ENCODE data around the gene ANP32B. TPM values are rescaled to one million over a fixed set of nuclear protein-coding genes. Genes with fewer than 3 reads are reported as not detected.

ANP32B gene
- total RNA-seq, 2 experiments from 2014 or later: 32.1 to 389 TPM

DNA sequence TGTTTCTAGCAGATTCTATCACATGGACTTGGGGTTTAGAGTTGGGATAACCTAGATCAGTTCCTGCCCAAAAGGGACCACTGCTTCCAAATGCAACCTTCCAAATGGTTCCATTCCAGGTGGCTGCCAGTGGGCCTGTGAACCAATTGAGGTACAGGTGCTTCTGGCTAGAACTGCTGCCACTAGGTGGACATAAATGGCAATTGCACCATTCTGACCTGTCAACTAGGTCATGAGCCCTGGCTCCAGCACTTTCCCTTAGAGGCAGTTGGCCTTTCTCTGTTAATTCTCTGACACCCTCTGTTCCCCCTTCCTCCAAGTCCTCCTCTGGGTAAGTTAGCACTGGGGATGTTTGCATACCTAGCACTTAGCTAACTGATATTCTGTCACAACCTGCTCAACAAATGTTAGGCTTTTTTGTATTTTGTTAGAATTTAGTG is 28.6 kb upstream of the ANP32B start:
- H3K9me2 ChIP-seq (ENCODE audit: insufficient read depth, low read length): no peaks in the 10 kb centered on the region
- DNase-seq (ENCODE audit: low spot score): peak; percentile 90

DNA sequence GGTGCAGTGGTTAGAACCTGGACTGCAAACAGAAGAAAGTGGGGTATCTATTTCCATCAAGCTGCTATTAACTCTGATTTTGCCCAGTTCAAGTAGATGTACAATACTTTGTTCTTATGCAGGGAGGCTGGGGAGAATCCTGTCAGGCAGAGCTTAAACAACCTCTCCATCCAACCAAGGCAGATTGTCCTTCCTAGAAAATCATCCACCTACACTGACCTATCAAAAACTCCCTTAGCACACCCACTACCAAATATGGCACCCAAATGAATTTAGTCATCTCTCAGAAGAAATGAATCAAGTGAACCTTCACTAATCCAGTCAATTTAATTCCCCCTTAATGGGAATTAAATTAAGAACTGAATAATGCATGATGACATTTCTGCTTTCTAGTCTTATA is 26.8 kb upstream of the ANP32B start:
- Histone ChIP-seq H3K4me1 (ENCODE audit: insufficient read depth, low read length, poor library complexity, severe bottlenecking) (peaks cover 16% of the 10 kb centered on the region), H3K9me2 (ENCODE audit: insufficient read depth, low read length) (no peaks in the 10 kb centered on the region), H4K20me1 (ENCODE audit: insufficient read depth, low read length) (no peaks in the 10 kb centered on the region), H3K4me2 (ENCODE audit: low read length) (no peak overlapping the region), H2AFZ (ENCODE audit: low read length) (no peak overlapping the region), H3K79me2 (ENCODE audit: insufficient read depth, low read depth, low read length) (no peaks in the 10 kb centered on the region), H3K4me3 (ENCODE audit: low read depth, low read length, poor library complexity, severe bottlenecking) (no peak overlapping the region), H3K36me3 (ENCODE audit: insufficient read depth, low read length) (no peaks in the 10 kb centered on the region; the same call in 1 of the 2 replicates), H3K27ac (ENCODE audit: low read depth, low read length, poor library complexity, severe bottlenecking) (no peak overlapping the region), H3K9me3 (ENCODE audit: low read length) (peaks cover 5% of the 10 kb centered on the region; the same call in 1 of the 2 replicates)
- BruUV-seq (replicated peaks): no TSS peak
- ChIA-PET CTCF (ENCODE audit: unreplicated experiment) (interaction anchor here (0.7 to 0.8 kb wide), 2 partner anchors 32 to 79 kb away, joined by 3 to 4 read pairs; no protein-coding TSS in a partner anchor), POLR2A (interaction anchor here (0.5 to 1.3 kb wide), 4 partner anchors 22 to 69 kb away, joined by 3 to 5 read pairs (median 4); no protein-coding TSS in a partner anchor)
- intact Hi-C loops (cut with micrococcal nuclease; ENCODE audit: unreplicated experiment): no loop called here
- DNase-seq (ENCODE audit: low spot score): no peak
- TF ChIP-seq, protein P1, sequence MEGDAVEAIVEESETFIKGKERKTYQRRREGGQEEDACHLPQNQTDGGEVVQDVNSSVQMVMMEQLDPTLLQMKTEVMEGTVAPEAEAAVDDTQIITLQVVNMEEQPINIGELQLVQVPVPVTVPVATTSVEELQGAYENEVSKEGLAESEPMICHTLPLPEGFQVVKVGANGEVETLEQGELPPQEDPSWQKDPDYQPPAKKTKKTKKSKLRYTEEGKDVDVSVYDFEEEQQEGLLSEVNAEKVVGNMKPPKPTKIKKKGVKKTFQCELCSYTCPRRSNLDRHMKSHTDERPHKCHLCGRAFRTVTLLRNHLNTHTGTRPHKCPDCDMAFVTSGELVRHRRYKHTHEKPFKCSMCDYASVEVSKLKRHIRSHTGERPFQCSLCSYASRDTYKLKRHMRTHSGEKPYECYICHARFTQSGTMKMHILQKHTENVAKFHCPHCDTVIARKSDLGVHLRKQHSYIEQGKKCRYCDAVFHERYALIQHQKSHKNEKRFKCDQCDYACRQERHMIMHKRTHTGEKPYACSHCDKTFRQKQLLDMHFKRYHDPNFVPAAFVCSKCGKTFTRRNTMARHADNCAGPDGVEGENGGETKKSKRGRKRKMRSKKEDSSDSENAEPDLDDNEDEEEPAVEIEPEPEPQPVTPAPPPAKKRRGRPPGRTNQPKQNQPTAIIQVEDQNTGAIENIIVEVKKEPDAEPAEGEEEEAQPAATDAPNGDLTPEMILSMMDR (conservative IDR thresholded peaks at IDR 0.05; ENCODE audit: low read length): no peak
- no peak for TF ChIP-seq EZH2phosphoT487 (IDR thresholded peaks at IDR 0.05; ENCODE audit: borderline replicate concordance, low read depth, low read length)

More for the DNA sequence above, 28.6 kb upstream of the ANP32B start:
- Histone ChIP-seq H3K4me1 (ENCODE audit: insufficient read depth, low read length, poor library complexity, severe bottlenecking) (peaks cover 26% of the 10 kb centered on the region), H3K36me3 (ENCODE audit: insufficient read depth, low read length) (no peaks in the 10 kb centered on the region; the same call in 1 of the 2 replicates), H3K4me3 (ENCODE audit: low read depth, low read length, poor library complexity, severe bottlenecking) (no peak overlapping the region), H2AFZ (ENCODE audit: low read length) (peak overlapping the region; percentile 52; the same call in 1 of the 2 replicates), H4K20me1 (ENCODE audit: insufficient read depth, low read length) (no peaks in the 10 kb centered on the region), H3K4me2 (ENCODE audit: low read length) (peak overlapping the region; percentile 25; the same call in 1 of the 2 replicates), H3K27ac (ENCODE audit: low read depth, low read length, poor library complexity, severe bottlenecking) (peak overlapping the region; percentile 7), H3K9me3 (ENCODE audit: low read length) (peaks cover 8% of the 10 kb centered on the region; the same call in 1 of the 2 replicates), H3K79me2 (ENCODE audit: insufficient read depth, low read depth, low read length) (no peaks in the 10 kb centered on the region)
- BruUV-seq (replicated peaks): no TSS peak
- ChIA-PET POLR2A (interaction anchor here (0.6 to 1.2 kb wide), 4 partner anchors 27 to 223 kb away, joined by 3 to 8 read pairs (median 4); partner anchors contain the start of gene TRMO), CTCF (ENCODE audit: unreplicated experiment) (interaction anchor here (0.6 to 1.3 kb wide), 2 partner anchors 13 to 30 kb away, joined by 3 read pairs; no protein-coding TSS in a partner anchor)
- intact Hi-C loops (cut with micrococcal nuclease; ENCODE audit: unreplicated experiment): loop anchor here (1.0 kb wide), 2 partner anchors 29 to 31 kb away; partner anchors contain the start of gene ANP32B
- TF ChIP-seq, protein P1 (conservative IDR thresholded peaks at IDR 0.05; ENCODE audit: low read length): peak; percentile 93
- TF ChIP-seq EZH2phosphoT487 (IDR thresholded peaks at IDR 0.05; ENCODE audit: borderline replicate concordance, low read depth, low read length): no peak

Measured in OCI-LY7 (cell line).